ENCODE results near the gene ELK3. TPM values are rescaled to one million over a fixed set of nuclear protein-coding genes. Genes with fewer than 3 reads are reported as not detected.

The ELK3 gene
- total RNA-seq, 1 experiment from 2014 or later: 34.1 TPM

GRCh38 chr12:96153131-96153725, 40.9 kb upstream of the ELK3 start:
- no peaks in the 10 kb centered on the region for H3K36me3 Mint-ChIP-seq (ENCODE audit: insufficient read depth, unreplicated experiment)
- no peaks in the 10 kb centered on the region for H3K9me3 Mint-ChIP-seq (ENCODE audit: low read depth, unreplicated experiment)
- no peaks in the 10 kb centered on the region for H3K27me3 Mint-ChIP-seq (ENCODE audit: unreplicated experiment)
- intact Hi-C loops (cut with micrococcal nuclease; ENCODE audit: unreplicated experiment): no loop called here
- no peak overlapping the region for H3K4me3 Mint-ChIP-seq (ENCODE audit: low read depth, unreplicated experiment)
- H3K4me1 Mint-ChIP-seq (ENCODE audit: low read depth, unreplicated experiment): no peaks in the 10 kb centered on the region
- BruUV-seq (replicated peaks): no TSS peak
- H3K27ac Mint-ChIP-seq (ENCODE audit: unreplicated experiment): no peak overlapping the region
- no peak for DNase-seq
- CTCF ChIA-PET: no interaction called here
- TF ChIP-seq CTCF (IDR thresholded peaks at IDR 0.05; ENCODE audit: unreplicated experiment): no peak

- Mint-ChIP-seq H3K27ac (ENCODE audit: unreplicated experiment) (no peak overlapping the region), H3K4me3 (ENCODE audit: low read depth, unreplicated experiment) (no peak overlapping the region), H3K4me1 (ENCODE audit: low read depth, unreplicated experiment) (no peaks in the 10 kb centered on the region), H3K27me3 (ENCODE audit: unreplicated experiment) (no peaks in the 10 kb centered on the region), H3K9me3 (ENCODE audit: low read depth, unreplicated experiment) (no peaks in the 10 kb centered on the region), H3K36me3 (ENCODE audit: insufficient read depth, unreplicated experiment) (no peaks in the 10 kb centered on the region)
- intact Hi-C loops (cut with micrococcal nuclease; ENCODE audit: unreplicated experiment): no loop called here
- DNase-seq: no peak
- no peak for TF ChIP-seq CTCF (IDR thresholded peaks at IDR 0.05; ENCODE audit: unreplicated experiment)
- no TSS peak for BruUV-seq (replicated peaks)
- CTCF ChIA-PET: interaction anchor here (0.6 kb wide), 1 partner anchor 300 kb away, joined by 3 read pairs; no protein-coding TSS in a partner anchor
Observed at GRCh38 chr12:96155181-96155580, 39.0 kb upstream of the ELK3 start.

- H3K36me3 Mint-ChIP-seq (ENCODE audit: insufficient read depth, unreplicated experiment): no peaks in the 10 kb centered on the region
- no peaks in the 10 kb centered on the region for H3K4me1 Mint-ChIP-seq (ENCODE audit: low read depth, unreplicated experiment)
- BruUV-seq (replicated peaks): no TSS peak
- no peak overlapping the region for H3K4me3 Mint-ChIP-seq (ENCODE audit: low read depth, unreplicated experiment)
- CTCF ChIA-PET: interaction anchor here (0.6 kb wide), 1 partner anchor 300 kb away, joined by 3 read pairs; no protein-coding TSS in a partner anchor
- no peak for DNase-seq
- H3K27me3 Mint-ChIP-seq (ENCODE audit: unreplicated experiment): no peaks in the 10 kb centered on the region
- no peaks in the 10 kb centered on the region for H3K9me3 Mint-ChIP-seq (ENCODE audit: low read depth, unreplicated experiment)
- no peak overlapping the region for H3K27ac Mint-ChIP-seq (ENCODE audit: unreplicated experiment)
- intact Hi-C loops (cut with micrococcal nuclease; ENCODE audit: unreplicated experiment): no loop called here
- TF ChIP-seq CTCF (IDR thresholded peaks at IDR 0.05; ENCODE audit: unreplicated experiment): no peak
Observed at GRCh38 chr12:96155781-96156180, 38.4 kb upstream of the ELK3 start.

GRCh38 chr12:96156211-96156610, 38.0 kb upstream of the ELK3 start:
- intact Hi-C loops (cut with micrococcal nuclease; ENCODE audit: unreplicated experiment): no loop called here

More at GRCh38 chr12:96156211-96156610, 38.0 kb upstream of the ELK3 start:
- Mint-ChIP-seq H3K36me3 (ENCODE audit: insufficient read depth, unreplicated experiment) (no peaks in the 10 kb centered on the region), H3K27ac (ENCODE audit: unreplicated experiment) (no peak overlapping the region), H3K27me3 (ENCODE audit: unreplicated experiment) (no peaks in the 10 kb centered on the region), H3K4me1 (ENCODE audit: low read depth, unreplicated experiment) (no peaks in the 10 kb centered on the region), H3K4me3 (ENCODE audit: low read depth, unreplicated experiment) (no peak overlapping the region), H3K9me3 (ENCODE audit: low read depth, unreplicated experiment) (no peaks in the 10 kb centered on the region)
- no peak for TF ChIP-seq CTCF (IDR thresholded peaks at IDR 0.05; ENCODE audit: unreplicated experiment)
- BruUV-seq (replicated peaks): no TSS peak
- no peak for DNase-seq
- CTCF ChIA-PET: no interaction called here

Measured in Calu3 (cell line).